GM12874 (cell line): ENCODE measurements around the gene DFFB.

ENCODE experiments used
- TF ChIP-seq, protein P1 (sequence below): IDR thresholded peaks from 2 replicates; pipeline ENCODE4 v1.5.1; 2011; ENCODE audit warnings: low read depth, mild to moderate bottlenecking, control low read depth, low read length, moderate library complexity; ENCODE audit not compliant: insufficient read depth

DFFB gene, protein sequence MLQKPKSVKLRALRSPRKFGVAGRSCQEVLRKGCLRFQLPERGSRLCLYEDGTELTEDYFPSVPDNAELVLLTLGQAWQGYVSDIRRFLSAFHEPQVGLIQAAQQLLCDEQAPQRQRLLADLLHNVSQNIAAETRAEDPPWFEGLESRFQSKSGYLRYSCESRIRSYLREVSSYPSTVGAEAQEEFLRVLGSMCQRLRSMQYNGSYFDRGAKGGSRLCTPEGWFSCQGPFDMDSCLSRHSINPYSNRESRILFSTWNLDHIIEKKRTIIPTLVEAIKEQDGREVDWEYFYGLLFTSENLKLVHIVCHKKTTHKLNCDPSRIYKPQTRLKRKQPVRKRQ

DNA sequence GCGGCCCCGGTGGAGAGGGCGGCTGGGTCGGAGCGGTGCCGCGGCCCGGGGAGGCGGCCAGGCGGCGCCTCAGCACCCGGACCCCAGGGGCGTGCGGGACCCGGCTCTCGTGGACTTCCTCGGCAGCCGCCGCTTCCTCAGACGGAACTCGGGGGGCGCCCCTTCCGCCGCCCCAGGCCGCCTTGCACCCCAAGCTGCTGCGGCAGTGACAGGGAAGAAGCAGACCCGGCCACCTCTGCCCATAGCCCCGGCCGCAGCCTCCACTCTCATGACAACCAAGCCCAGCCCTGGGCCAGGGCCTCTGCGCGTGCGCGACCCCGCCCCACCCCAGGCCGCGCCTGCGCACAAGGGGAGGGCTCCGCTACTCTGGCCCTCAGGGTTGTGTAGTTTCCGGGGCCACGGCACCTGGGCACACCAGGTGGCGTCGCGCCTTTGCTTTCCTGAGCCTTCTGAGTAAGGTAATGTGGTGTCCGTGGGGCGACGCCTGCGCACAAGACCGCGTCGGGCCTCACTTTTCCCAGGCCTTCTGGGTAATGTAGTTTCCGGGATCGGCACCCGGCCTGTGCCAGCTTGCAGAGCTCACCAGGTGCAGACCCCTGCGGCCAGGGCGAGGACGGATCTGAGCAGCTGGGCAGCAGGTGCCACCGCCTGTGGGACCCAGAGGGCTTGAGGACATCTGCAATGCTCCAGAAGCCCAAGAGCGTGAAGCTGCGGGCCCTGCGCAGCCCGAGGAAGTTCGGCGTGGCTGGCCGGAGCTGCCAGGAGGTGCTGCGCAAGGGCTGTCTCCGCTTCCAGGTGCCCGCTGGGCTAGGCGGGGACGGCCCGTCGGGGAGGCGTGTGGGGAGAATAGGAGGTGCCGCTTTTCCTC lies at the start of gene DFFB, which contains the start of gene CEP104:
Gene DFFB (plus strand): TSS at position 554 of the 868 bp plus-strand sequence. CDS start 128 bp downstream, at position 682.
Gene CEP104 (minus strand): TSS at position 289 of the 868 bp plus-strand sequence. CDS start 4,804 bp downstream, outside the sequence.
- TF ChIP-seq, protein P1, sequence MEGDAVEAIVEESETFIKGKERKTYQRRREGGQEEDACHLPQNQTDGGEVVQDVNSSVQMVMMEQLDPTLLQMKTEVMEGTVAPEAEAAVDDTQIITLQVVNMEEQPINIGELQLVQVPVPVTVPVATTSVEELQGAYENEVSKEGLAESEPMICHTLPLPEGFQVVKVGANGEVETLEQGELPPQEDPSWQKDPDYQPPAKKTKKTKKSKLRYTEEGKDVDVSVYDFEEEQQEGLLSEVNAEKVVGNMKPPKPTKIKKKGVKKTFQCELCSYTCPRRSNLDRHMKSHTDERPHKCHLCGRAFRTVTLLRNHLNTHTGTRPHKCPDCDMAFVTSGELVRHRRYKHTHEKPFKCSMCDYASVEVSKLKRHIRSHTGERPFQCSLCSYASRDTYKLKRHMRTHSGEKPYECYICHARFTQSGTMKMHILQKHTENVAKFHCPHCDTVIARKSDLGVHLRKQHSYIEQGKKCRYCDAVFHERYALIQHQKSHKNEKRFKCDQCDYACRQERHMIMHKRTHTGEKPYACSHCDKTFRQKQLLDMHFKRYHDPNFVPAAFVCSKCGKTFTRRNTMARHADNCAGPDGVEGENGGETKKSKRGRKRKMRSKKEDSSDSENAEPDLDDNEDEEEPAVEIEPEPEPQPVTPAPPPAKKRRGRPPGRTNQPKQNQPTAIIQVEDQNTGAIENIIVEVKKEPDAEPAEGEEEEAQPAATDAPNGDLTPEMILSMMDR = peak; percentile 57

DNA sequence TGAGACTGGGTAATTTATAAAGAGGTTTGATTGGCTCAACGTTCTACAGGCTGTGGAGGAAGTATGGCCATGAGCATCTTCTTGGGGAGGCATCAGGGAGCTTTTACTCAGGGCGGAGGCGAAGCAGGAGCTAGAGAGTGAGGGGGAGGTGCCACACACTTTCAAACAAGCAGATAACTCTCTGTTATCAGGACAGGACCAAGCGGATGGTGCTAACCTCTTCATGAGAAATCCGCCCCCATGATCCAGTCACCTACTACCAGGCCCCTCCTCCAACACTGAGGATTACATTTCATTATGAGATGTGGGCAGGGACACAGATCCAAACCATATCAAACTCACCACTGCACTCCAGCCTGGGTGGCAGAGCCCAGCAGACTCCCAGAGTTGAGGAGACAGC lies 49.5 kb upstream of the DFFB start:
- TF ChIP-seq, protein P1 = no peak

DNA sequence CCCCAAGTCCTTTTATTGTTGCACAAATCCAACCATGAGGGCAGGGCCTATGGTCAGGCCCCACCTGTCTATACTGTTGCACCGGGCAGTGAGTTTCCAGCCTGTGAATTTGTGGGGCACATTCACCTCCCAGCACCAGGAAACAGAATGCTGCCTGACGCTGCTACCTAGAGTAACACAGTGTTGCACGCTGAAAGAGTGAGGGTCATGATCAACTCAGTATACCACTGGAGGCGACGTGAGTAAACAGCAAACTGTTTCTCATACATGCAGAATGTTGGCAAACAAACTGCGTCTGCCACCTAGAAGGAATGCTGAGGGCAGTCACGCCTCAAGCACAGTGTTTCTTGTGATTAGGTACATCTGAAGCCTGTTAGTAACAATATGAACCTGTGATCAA lies 47.6 kb upstream of the DFFB start:
- TF ChIP-seq, protein P1 = no peak

DNA sequence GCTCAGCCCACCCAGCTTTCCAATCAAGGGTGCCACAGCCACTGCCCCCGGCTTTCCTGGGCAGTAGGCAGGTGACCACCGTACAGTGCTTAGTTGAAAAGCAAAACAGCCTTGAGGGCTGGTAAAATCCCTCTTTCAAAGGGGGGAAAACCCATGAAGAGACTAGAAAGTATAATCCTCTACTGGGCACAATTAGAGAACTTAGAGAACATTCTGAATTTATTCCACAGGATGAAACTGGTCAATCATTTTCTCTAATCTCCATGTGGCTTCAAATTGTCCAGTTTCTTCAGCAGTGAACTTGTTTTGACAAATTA lies 45.7 kb upstream of the DFFB start:
- TF ChIP-seq, protein P1 = no peak

DNA sequence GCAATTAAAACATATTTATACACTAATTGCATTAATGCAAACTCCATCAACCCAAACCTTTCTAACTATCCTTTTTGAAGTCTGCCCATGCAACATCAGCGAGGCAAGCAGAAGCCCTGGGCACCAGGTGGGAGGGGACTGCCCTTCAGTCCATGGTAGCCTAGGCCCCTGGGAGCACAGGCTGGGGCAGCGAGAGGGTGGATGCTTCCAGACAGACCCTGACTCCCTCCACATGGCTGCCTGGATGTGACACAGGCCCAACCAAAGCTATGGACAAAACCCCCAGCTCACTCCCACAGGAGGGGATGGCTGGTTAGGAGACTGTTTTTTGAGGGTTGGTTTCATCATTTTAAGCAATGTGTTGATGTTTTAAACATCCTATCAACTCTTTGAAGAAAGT lies 43.2 kb upstream of the DFFB start:
- TF ChIP-seq, protein P1 = no peak

DNA sequence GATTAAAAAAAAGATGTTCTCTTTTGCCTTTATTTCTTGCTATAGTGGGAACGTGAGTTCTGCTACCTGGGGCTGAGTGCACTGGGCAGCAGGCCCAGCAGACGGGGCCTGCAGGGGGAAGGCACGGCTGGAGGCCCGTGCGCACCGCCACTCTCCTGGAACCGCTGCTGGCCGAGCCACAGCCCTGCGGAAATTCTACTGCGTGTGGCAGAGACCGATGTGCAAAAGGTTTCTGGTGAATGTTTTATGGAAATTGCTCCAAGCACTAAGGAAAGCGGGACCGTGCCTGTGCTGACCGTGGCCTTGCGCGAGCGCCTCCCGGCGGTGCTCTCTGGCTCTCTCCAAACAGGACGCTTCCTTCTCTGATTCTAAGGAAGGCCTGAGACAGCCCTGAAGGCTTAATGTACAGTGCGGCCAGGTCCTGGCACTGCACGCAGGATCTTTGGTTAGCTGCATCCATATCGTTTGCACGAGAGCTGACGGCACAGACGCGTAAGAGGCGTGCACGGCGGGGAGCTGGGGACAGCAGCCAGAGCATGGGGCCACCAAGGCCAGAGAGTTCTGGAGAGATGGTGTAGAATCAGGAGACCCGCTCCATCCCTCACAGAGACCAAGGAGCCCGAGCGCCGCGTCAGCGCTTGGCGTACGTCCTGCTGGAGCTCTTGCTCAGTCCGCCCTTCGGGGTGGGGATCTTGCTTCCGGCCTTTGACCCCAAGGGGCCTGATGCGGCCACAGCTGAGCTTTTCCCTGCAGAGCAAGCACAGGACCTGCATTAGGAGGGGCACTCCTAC lies 42.3 kb upstream of the DFFB start:
- TF ChIP-seq, protein P1 = no peak
